Gastroesophageal sphincter (tissue), 4 donors: ENCODE results near the gene SNHG17. TPM values are rescaled to one million over a fixed set of nuclear protein-coding genes. Genes with fewer than 3 reads are reported as not detected.
A peak's percentile ranks its signal among the peaks of the same experiment; 100 is the strongest.

Experiments
- ATAC-seq: fragments of 150-250 bp; one replicate; pipeline ENCODE4 v1.9.1; 2016; ENCODE audit warnings: mild to moderate bottlenecking, moderate library complexity
- H3K27ac ChIP-seq, 4 donors: fragments of 200-600 bp; sonication (generic) in 3 of 4; 1 replicate in 3 of 4; 2 replicates in 1 of 4; pipeline ENCODE4 v1.5.1; 2016 to 2019
- H3K27me3 ChIP-seq: fragments of 200-600 bp; sonication (generic); one replicate; pipeline ENCODE4 v1.5.1; 2019
- H3K36me3 ChIP-seq, 2 donors: fragments of 200-600 bp; sonication (generic); one replicate each; pipeline ENCODE4 v1.5.1; 2019; ENCODE audit warnings: control low read depth in 1 of 2
- H3K4me1 ChIP-seq, 3 donors: fragments of 200-600 bp; sonication (generic); 1 replicate in 2 of 3; 2 replicates in 1 of 3; pipeline ENCODE4 v1.5.1; 2016 to 2019; ENCODE audit warnings: control low read depth in 2 of 3
- H3K4me3 ChIP-seq, 2 donors: fragments of 200-600 bp; sonication (generic); one replicate each; pipeline ENCODE4 v1.5.1; 2019; ENCODE audit warnings: mild to moderate bottlenecking in 1 of 2, moderate library complexity in 1 of 2
- H3K9me3 ChIP-seq, 3 donors: fragments of 200-600 bp; sonication (generic); one replicate each; pipeline ENCODE4 v1.5.1; 2017 to 2019; ENCODE audit warnings: control low read depth in 2 of 3
- CTCF ChIP-seq, 4 experiments: fragments of 200-600 bp in 2 of 4; fragments of 450-650 bp in 2 of 4; sonication (generic) in 1 of 4; IDR thresholded peaks; one replicate each; pipeline ENCODE4 v1.5.1; 2017 to 2019; ENCODE audit warnings: antibody characterized with exemption in 4 of 4, mild to moderate bottlenecking in 2 of 4, moderate library complexity in 2 of 4
- EP300 ChIP-seq: sonication (generic); formaldehyde crosslinking; IDR thresholded peaks from one replicate; pipeline ENCODE4 v1.6.1; 2017; ENCODE audit warnings: antibody characterized with exemption, mild to moderate bottlenecking
- POLR2A ChIP-seq, 2 donors: fragments of 450-650 bp; IDR thresholded peaks; one replicate each; pipeline ENCODE4 v1.6.1; 2017; ENCODE audit warnings: antibody characterized with exemption in 2 of 2, mild to moderate bottlenecking in 2 of 2, moderate library complexity in 1 of 2
- POLR2AphosphoS5 ChIP-seq: sonication (generic); formaldehyde crosslinking; IDR thresholded peaks from one replicate; pipeline ENCODE4 v1.6.1; 2017; ENCODE audit warnings: antibody characterized with exemption
- WGBS, 2 donors: methylation state at CpG; one replicate each; pipeline ENCODE4 v1.1.5; 2018; ENCODE audit warnings: low coverage in 1 of 2; 5-methylcytosine and 5-hydroxymethylcytosine counted together
- small RNA-seq, 4 donors: library from RNA; depleted of rRNA; stranded (forward); fragments of <200 nt; gene quantifications; one replicate each; pipeline ENCODE3, GENCODE V24; 2016
- total RNA-seq, 4 donors: library from RNA; depleted of rRNA; stranded (reverse); fragments of >200 nt; gene quantifications; one replicate each; pipeline ENCODE4 v1.1.0, GENCODE V29; 2016

Gene SNHG17
- total RNA-seq, 4 donors from 2014 or later = 6.7 to 26.5 (median 11.1) TPM

GRCh38 chr20:38377039-38377685, 58.0 kb downstream of the SNHG17 start:
- Histone ChIP-seq H3K9me3 (no peaks in the 10 kb centered on the region), H3K4me1 (no peaks in the 10 kb centered on the region), H3K36me3 (no peaks in the 10 kb centered on the region), H3K27ac (no peak overlapping the region), H3K27me3 (peaks cover 12% of the 10 kb centered on the region), H3K4me3 (no peak overlapping the region)
- ATAC-seq = no peak
- WGBS, 2 donors = 67 to 73% methylated on average over 1 to 11 of the region's 11 CpGs
- TF ChIP-seq POLR2A (IDR thresholded peaks at IDR 0.05) (no peak), POLR2AphosphoS5 (no peak), CTCF (IDR thresholded peaks at IDR 0.05) (no peak), EP300 (no peak)

GRCh38 chr20:38373898-38374297, 61.2 kb downstream of the SNHG17 start:
- no peak for ATAC-seq
- no peak for TF ChIP-seq POLR2AphosphoS5
- TF ChIP-seq EP300 = no peak
- no peak for TF ChIP-seq CTCF (IDR thresholded peaks at IDR 0.05)
- no peak for TF ChIP-seq POLR2A (IDR thresholded peaks at IDR 0.05)
- Histone ChIP-seq H3K36me3 (no peaks in the 10 kb centered on the region), H3K9me3 (no peaks in the 10 kb centered on the region), H3K4me1 (no peaks in the 10 kb centered on the region), H3K4me3 (no peak overlapping the region), H3K27me3 (peaks cover 21% of the 10 kb centered on the region), H3K27ac (no peak overlapping the region)
- WGBS, 2 donors = 73 to 78% methylated on average over 4 to 5 of the region's 5 CpGs

GRCh38 chr20:38373231-38373867, 61.8 kb downstream of the SNHG17 start:
- peak; percentile 55 for ATAC-seq
- H3K36me3 ChIP-seq = no peaks in the 10 kb centered on the region
- TF ChIP-seq POLR2AphosphoS5 (no peak), EP300 (no peak), POLR2A (IDR thresholded peaks at IDR 0.05) (no peak), CTCF (IDR thresholded peaks at IDR 0.05) (no peak)
- H3K4me3 ChIP-seq = no peak overlapping the region
- WGBS, 2 donors = 26 to 50% methylated on average over 1 to 5 of the region's 7 CpGs
- H3K27me3 ChIP-seq = peaks cover 26% of the 10 kb centered on the region
- no peak overlapping the region for H3K27ac ChIP-seq
- H3K4me1 ChIP-seq = no peaks in the 10 kb centered on the region
- H3K9me3 ChIP-seq = no peaks in the 10 kb centered on the region

- H3K36me3 ChIP-seq = no peaks in the 10 kb centered on the region
- H3K27me3 ChIP-seq = peaks cover 27% of the 10 kb centered on the region
- H3K9me3 ChIP-seq = no peaks in the 10 kb centered on the region
- no peak overlapping the region for H3K27ac ChIP-seq
- H3K4me3 ChIP-seq = no peak overlapping the region
- H3K4me1 ChIP-seq = no peaks in the 10 kb centered on the region
- WGBS, 2 donors = 45 to 53% methylated on average over 5 of the region's 5 CpGs
- ATAC-seq = no peak
- TF ChIP-seq EP300 (no peak), POLR2A (IDR thresholded peaks at IDR 0.05) (no peak), CTCF (IDR thresholded peaks at IDR 0.05) (no peak), POLR2AphosphoS5 (no peak)
Observed at GRCh38 chr20:38372806-38373205, 62.3 kb downstream of the SNHG17 start.

Small RNAs within 50 kb of the gene (small RNA-seq; reads per million reads assigned to genes)
- gene RF00056 (0 reads per million in 4 donors), gene SNORA60 (20.2 to 44.2 (median 26.1) reads per million in 4 donors), gene SNORA71A (2.5 to 4.1 (median 3.2) reads per million in 4 donors), gene SNORA71B (3.6 to 14.9 (median 7.5) reads per million in 4 donors), gene SNORA71C (0 to 2.2 (median 0.90) reads per million in 4 donors), gene SNORA71D (104 to 269 (median 127) reads per million in 4 donors), gene SNORA71E (0 reads per million in 4 donors)

Other genes starting within 250 kb of the SNHG17 start
- gene KIAA1755, start 174.6 kb downstream of the SNHG17 start, total RNA-seq = 10 to 100 TPM in 2 of 4 donors, 1 to 10 TPM in 2; 5.1 to 19.9 (median 11.5) TPM
- under 1 TPM in 2 of 4 donors, not detected in 2; 0.27 to 0.47 TPM for gene BPI, start 131.2 kb downstream of the SNHG17 start, total RNA-seq
- 1 to 10 TPM in 1 of 4 donors, under 1 TPM in 1, not detected in 2; 0.19 to 1.8 TPM for gene LBP, start 88.8 kb downstream of the SNHG17 start, total RNA-seq
- 10 to 100 TPM; 26.0 to 42.3 (median 36.0) TPM for gene RALGAPB, start 37.5 kb upstream of the SNHG17 start, total RNA-seq
- gene ADIG, start 145.9 kb upstream of the SNHG17 start, total RNA-seq = not detected
- gene ARHGAP40, start 166.5 kb upstream of the SNHG17 start, total RNA-seq = not detected